Measurements from ENCODE around the gene CD300LF. TPM values are rescaled to one million over a fixed set of nuclear protein-coding genes. Genes with fewer than 3 reads are reported as not detected.

The CD300LF gene
- total RNA-seq, 1 experiment from 2014 or later: not detected

DNA sequence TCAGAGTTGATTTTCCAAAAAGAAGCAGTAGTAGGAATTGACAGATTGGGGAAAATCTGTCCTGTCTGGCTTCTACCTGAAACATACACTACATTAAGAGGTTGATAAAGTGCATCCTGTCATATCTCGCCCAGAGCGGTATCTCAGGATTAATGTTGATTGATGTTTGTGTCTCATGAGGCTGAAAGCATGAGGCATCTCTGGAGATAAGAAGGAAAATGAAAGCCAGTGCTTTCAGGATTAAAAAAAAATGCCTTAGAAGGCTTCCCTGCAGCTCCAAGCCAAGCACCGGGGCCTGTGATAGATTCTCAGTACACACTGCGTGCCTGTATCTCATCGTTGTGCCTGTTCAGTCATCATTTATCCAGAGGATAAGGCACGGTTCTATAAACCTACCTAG lies 62.8 kb downstream of the CD300LF start:
- BruUV-seq (replicated peaks): no TSS peak
- Mint-ChIP-seq H3K9me3 (ENCODE audit: low read depth, unreplicated experiment) (no peaks in the 10 kb centered on the region), H3K36me3 (ENCODE audit: insufficient read depth, unreplicated experiment) (no peaks in the 10 kb centered on the region), H3K4me1 (ENCODE audit: low read depth, unreplicated experiment) (no peaks in the 10 kb centered on the region), H3K27me3 (ENCODE audit: unreplicated experiment) (peaks cover 89% of the 10 kb centered on the region), H3K27ac (ENCODE audit: unreplicated experiment) (no peak overlapping the region), H3K4me3 (ENCODE audit: low read depth, unreplicated experiment) (no peak overlapping the region)
- CTCF ChIA-PET: interaction anchor here (0.5 kb wide), 1 partner anchor 64 kb away, joined by 3 read pairs; no protein-coding TSS in a partner anchor
- no peak for DNase-seq
- intact Hi-C loops (cut with micrococcal nuclease; ENCODE audit: unreplicated experiment): loop anchor here (10.0 kb wide), 1 partner anchor 215 kb away; no protein-coding TSS in a partner anchor
- TF ChIP-seq, protein P1, sequence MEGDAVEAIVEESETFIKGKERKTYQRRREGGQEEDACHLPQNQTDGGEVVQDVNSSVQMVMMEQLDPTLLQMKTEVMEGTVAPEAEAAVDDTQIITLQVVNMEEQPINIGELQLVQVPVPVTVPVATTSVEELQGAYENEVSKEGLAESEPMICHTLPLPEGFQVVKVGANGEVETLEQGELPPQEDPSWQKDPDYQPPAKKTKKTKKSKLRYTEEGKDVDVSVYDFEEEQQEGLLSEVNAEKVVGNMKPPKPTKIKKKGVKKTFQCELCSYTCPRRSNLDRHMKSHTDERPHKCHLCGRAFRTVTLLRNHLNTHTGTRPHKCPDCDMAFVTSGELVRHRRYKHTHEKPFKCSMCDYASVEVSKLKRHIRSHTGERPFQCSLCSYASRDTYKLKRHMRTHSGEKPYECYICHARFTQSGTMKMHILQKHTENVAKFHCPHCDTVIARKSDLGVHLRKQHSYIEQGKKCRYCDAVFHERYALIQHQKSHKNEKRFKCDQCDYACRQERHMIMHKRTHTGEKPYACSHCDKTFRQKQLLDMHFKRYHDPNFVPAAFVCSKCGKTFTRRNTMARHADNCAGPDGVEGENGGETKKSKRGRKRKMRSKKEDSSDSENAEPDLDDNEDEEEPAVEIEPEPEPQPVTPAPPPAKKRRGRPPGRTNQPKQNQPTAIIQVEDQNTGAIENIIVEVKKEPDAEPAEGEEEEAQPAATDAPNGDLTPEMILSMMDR (IDR thresholded peaks at IDR 0.05; ENCODE audit: unreplicated experiment): no peak

DNA sequence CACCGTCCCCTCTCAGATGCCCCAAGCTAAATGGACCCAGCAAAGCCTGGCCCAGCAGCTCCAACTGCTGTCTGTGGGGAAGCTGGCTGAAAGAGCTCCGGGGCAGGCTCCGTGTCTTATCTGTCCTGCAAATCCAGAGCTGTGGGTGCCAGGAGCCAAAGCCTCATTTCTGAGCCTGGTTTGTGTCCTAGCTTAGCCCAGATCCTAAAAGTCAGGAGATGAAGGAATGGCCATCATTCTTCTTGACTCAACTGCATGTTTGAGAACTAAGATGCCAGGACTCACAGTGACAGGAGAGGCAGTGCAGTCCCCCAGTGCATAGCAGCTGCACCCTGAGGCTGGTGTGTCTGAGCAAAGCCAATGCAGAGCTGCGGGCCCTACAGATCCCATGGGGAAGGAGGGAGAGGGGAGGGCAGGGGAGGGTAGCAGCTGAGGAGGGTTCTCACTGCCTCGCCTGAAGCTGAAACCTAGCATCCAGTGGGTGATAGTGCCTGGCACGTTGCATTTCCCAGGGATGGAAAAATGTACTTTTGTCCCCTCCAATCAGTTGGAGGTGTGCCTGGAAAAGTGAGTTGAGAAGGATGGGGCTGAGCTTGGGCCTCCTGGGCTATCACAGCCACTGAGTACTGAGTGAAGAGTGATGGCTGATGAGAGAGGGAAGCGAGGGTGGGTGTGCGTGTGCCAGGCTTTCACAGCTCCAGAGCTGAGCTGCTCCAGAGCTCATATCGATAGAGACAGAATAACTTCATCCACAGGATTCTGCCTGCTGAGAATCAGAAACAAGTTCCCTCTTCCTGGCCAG lies 64.7 kb downstream of the CD300LF start:
- CTCF ChIA-PET: interaction anchor here (1.0 kb wide), 1 partner anchor 9 kb away, joined by 8 read pairs; no protein-coding TSS in a partner anchor
- BruUV-seq (replicated peaks): no TSS peak
- intact Hi-C loops (cut with micrococcal nuclease; ENCODE audit: unreplicated experiment): no loop called here
- Mint-ChIP-seq H3K9me3 (ENCODE audit: low read depth, unreplicated experiment) (no peaks in the 10 kb centered on the region), H3K36me3 (ENCODE audit: insufficient read depth, unreplicated experiment) (no peaks in the 10 kb centered on the region), H3K4me3 (ENCODE audit: low read depth, unreplicated experiment) (no peak overlapping the region), H3K4me1 (ENCODE audit: low read depth, unreplicated experiment) (no peaks in the 10 kb centered on the region), H3K27me3 (ENCODE audit: unreplicated experiment) (peaks cover 89% of the 10 kb centered on the region), H3K27ac (ENCODE audit: unreplicated experiment) (no peak overlapping the region)
- no peak for DNase-seq
- TF ChIP-seq, protein P1 (IDR thresholded peaks at IDR 0.05; ENCODE audit: unreplicated experiment): no peak

DNA sequence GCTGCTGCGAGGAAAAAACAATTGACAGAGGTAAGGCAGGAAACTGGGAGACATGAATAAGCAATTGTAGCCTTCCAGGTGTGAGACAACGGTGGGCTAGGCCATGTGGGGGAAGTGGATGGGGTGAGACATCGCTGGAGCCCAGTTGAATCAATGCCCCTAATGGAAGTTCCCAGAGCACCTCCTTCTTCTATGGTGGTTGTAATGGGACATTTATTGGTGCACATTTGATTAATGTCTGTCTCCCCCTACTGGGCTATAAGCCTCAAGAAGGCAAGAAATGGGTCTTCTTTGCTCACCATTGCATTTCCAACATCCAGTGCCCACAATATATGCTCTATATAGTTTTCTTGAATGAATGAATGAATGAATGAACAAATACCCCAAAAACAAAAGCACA lies 66.5 kb downstream of the CD300LF start:
- BruUV-seq (replicated peaks): no TSS peak
- H3K4me1 Mint-ChIP-seq (ENCODE audit: low read depth, unreplicated experiment): no peaks in the 10 kb centered on the region
- no peak for DNase-seq
- TF ChIP-seq, protein P1 (IDR thresholded peaks at IDR 0.05; ENCODE audit: unreplicated experiment): peak; percentile 17
- peaks cover 89% of the 10 kb centered on the region for H3K27me3 Mint-ChIP-seq (ENCODE audit: unreplicated experiment)
- no peaks in the 10 kb centered on the region for H3K36me3 Mint-ChIP-seq (ENCODE audit: insufficient read depth, unreplicated experiment)
- H3K9me3 Mint-ChIP-seq (ENCODE audit: low read depth, unreplicated experiment): no peaks in the 10 kb centered on the region
- CTCF ChIA-PET: interaction anchor here (0.7 kb wide), 1 partner anchor 190 kb away, joined by 3 read pairs; no protein-coding TSS in a partner anchor
- intact Hi-C loops (cut with micrococcal nuclease; ENCODE audit: unreplicated experiment): no loop called here
- H3K4me3 Mint-ChIP-seq (ENCODE audit: low read depth, unreplicated experiment): no peak overlapping the region
- no peak overlapping the region for H3K27ac Mint-ChIP-seq (ENCODE audit: unreplicated experiment)

DNA sequence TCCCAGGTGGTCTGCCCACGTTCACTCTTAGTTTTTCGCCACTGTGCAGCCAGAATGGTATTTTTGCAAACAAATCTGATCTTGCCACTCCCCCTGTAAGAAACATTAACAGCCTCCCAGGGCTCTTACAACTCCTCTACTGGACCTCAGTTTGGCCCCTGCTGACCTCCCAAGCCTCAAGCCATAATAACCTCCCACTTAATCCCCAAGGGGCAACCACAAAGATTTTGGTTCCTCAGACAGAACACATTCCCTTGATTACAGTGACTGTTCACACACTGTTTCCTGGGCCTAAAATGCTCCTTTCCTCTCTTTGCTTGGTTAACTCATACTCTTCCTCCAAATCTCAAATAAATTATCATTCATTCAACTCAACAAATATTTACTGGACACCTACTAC lies 67.7 kb downstream of the CD300LF start:
- Mint-ChIP-seq H3K27me3 (ENCODE audit: unreplicated experiment) (peaks cover 89% of the 10 kb centered on the region), H3K36me3 (ENCODE audit: insufficient read depth, unreplicated experiment) (no peaks in the 10 kb centered on the region), H3K4me3 (ENCODE audit: low read depth, unreplicated experiment) (no peak overlapping the region), H3K27ac (ENCODE audit: unreplicated experiment) (no peak overlapping the region), H3K4me1 (ENCODE audit: low read depth, unreplicated experiment) (no peaks in the 10 kb centered on the region), H3K9me3 (ENCODE audit: low read depth, unreplicated experiment) (no peaks in the 10 kb centered on the region)
- intact Hi-C loops (cut with micrococcal nuclease; ENCODE audit: unreplicated experiment): no loop called here
- CTCF ChIA-PET: interaction anchor here (0.6 kb wide), 1 partner anchor 12 kb away, joined by 4 read pairs; no protein-coding TSS in a partner anchor
- TF ChIP-seq, protein P1 (IDR thresholded peaks at IDR 0.05; ENCODE audit: unreplicated experiment): no peak
- BruUV-seq (replicated peaks): no TSS peak
- no peak for DNase-seq
